PC-9 (cell line): Measurements from ENCODE around the gene CDH12. TPM values are rescaled to one million over a fixed set of nuclear protein-coding genes. Genes with fewer than 3 reads are reported as not detected.

Experiments used
- BruUV-seq: library from RNA; stranded (reverse); fragments of 400-500 nt; replicated peaks from 2 replicates; lab custom pipeline; 2021; lab: Mats Ljungman, UMichigan
- CTCF ChIA-PET: fragments of 300-600 bp; sonication (Branson Sonifier 250); formaldehyde crosslinking; loops from one replicate; lab custom pipeline; 2022; ENCODE audit warnings: antibody characterized with exemption; lab: Charles Lee
- POLR2A ChIA-PET: fragments of 300-600 bp; sonication (Branson Sonifier 250); formaldehyde crosslinking; loops from one replicate; lab custom pipeline; 2022; ENCODE audit warnings: antibody characterized with exemption; ENCODE audit not compliant: unreplicated experiment; lab: Charles Lee
- DNase-seq, 2 experiments: peaks; one replicate each; pipeline versions ENCODE4 v3.0.0 to v3.0.0-alpha.2; 2015 to 2022; ENCODE audit warnings: mixed read lengths in 1 of 2
- H2AFZ ChIP-seq: fragments of 200-600 bp; sonication (generic); 2 replicates; pipeline ENCODE4 v1.8.1; 2017; ENCODE audit warnings: antibody characterized with exemption
- H3F3A ChIP-seq: fragments of 200-600 bp; sonication (generic); 2 replicates; pipeline ENCODE4 v1.8.1; 2017; ENCODE audit warnings: antibody characterized with exemption, mild to moderate bottlenecking, low read depth; ENCODE audit not compliant: insufficient read depth
- H3K27ac ChIP-seq: fragments of 200-600 bp; sonication (generic); 2 replicates; pipeline ENCODE4 v1.6.1; 2016; ENCODE audit warnings: mixed run types
- H3K27me3 ChIP-seq: fragments of 200-600 bp; sonication (generic); 2 replicates; pipeline ENCODE4 v1.6.1; 2016; ENCODE audit warnings: low read depth, mixed run types; ENCODE audit not compliant: insufficient read depth
- H3K36me3 ChIP-seq: fragments of 200-600 bp; sonication (generic); 2 replicates; pipeline ENCODE4 v1.6.1; 2016; ENCODE audit warnings: low read depth, mixed run types
- H3K4me1 ChIP-seq: fragments of 200-600 bp; sonication (generic); replicated peaks from 2 replicates; pipeline ENCODE4 v1.6.1; 2016; ENCODE audit warnings: mixed run types; ENCODE audit not compliant: insufficient read depth
- H3K4me2 ChIP-seq: fragments of 200-600 bp; sonication (generic); 2 replicates; pipeline ENCODE4 v1.6.1; 2017; ENCODE audit warnings: mixed run types
- H3K4me3 ChIP-seq: fragments of 200-600 bp; sonication (generic); 2 replicates; pipeline ENCODE4 v1.6.1; 2016; ENCODE audit warnings: mixed run types
- H3K79me2 ChIP-seq: fragments of 200-600 bp; sonication (generic); 2 replicates; pipeline ENCODE4 v1.6.1; 2017; ENCODE audit warnings: low read depth, mixed run types
- H3K9me2 ChIP-seq: fragments of 200-600 bp; sonication (generic); 2 replicates; pipeline ENCODE4 v1.8.1; 2017; ENCODE audit warnings: mild to moderate bottlenecking; ENCODE audit not compliant: insufficient read depth
- H3K9me3 ChIP-seq: fragments of 200-600 bp; sonication (generic); 2 replicates; pipeline ENCODE4 v1.8.1; 2016; ENCODE audit warnings: low read depth; ENCODE audit not compliant: insufficient read depth
- H4K20me1 ChIP-seq: fragments of 200-600 bp; sonication (generic); 2 replicates; pipeline ENCODE4 v1.8.1; 2017; ENCODE audit not compliant: insufficient read depth
- CTCF ChIP-seq: fragments of 200-600 bp; sonication (generic); conservative IDR thresholded peaks from 2 replicates; pipeline ENCODE4 v1.6.1; 2017; ENCODE audit warnings: mixed run types, antibody characterized with exemption, mild to moderate bottlenecking, moderate library complexity
- EZH2 ChIP-seq: fragments of 200-600 bp; sonication (generic); IDR thresholded peaks from 2 replicates; pipeline ENCODE4 v1.8.0; 2017; ENCODE audit warnings: antibody characterized with exemption, low read depth
- intact Hi-C: fragments of 100-400 bp; cut with micrococcal nuclease; formaldehyde crosslinking; loops from one replicate; pipeline ENCODE4 v1.10.0; 2022; ENCODE audit not compliant: unreplicated experiment
- total RNA-seq: library from RNA; stranded (reverse); gene quantifications from 2 replicates; pipeline ENCODE4 v1.2.3, GENCODE V29; 2021

The CDH12 gene
- total RNA-seq, 1 experiment from 2014 or later: not detected

- Histone ChIP-seq H3K27ac (no peak overlapping the region), H3K4me1 (no peaks in the 10 kb centered on the region), H3K27me3 (no peaks in the 10 kb centered on the region), H2AFZ (no peak overlapping the region), H3K9me2 (no peaks in the 10 kb centered on the region), H3K9me3 (no peaks in the 10 kb centered on the region), H3K4me2 (no peak overlapping the region), H3K36me3 (no peaks in the 10 kb centered on the region), H3K4me3 (no peak overlapping the region), H4K20me1 (no peaks in the 10 kb centered on the region; the same call in 1 of the 2 replicates), H3F3A (no peaks in the 10 kb centered on the region), H3K79me2 (no peaks in the 10 kb centered on the region)
- intact Hi-C loops: no loop called here
- BruUV-seq: no TSS peak
- ChIA-PET POLR2A (no interaction called here), CTCF (no interaction called here)
- TF ChIP-seq EZH2: no peak
- TF ChIP-seq CTCF: no peak
- DNase-seq: no peak
Observed at GRCh38 chr5:22044229-22044628, 808.9 kb downstream of the CDH12 start.

- Histone ChIP-seq H3K27me3 (no peaks in the 10 kb centered on the region), H3K36me3 (no peaks in the 10 kb centered on the region), H3K27ac (no peak overlapping the region), H3F3A (no peaks in the 10 kb centered on the region), H3K9me2 (no peaks in the 10 kb centered on the region), H4K20me1 (no peaks in the 10 kb centered on the region; the same call in 1 of the 2 replicates), H3K4me1 (no peaks in the 10 kb centered on the region), H3K4me2 (no peak overlapping the region), H3K4me3 (no peak overlapping the region), H2AFZ (no peak overlapping the region), H3K79me2 (no peaks in the 10 kb centered on the region), H3K9me3 (no peaks in the 10 kb centered on the region)
- POLR2A ChIA-PET: no interaction called here
- no peak for DNase-seq
- CTCF ChIA-PET: no interaction called here
- intact Hi-C loops: no loop called here
- no peak for TF ChIP-seq EZH2
- TF ChIP-seq CTCF: no peak
- no TSS peak for BruUV-seq
Observed at GRCh38 chr5:22036061-22036460, 817.1 kb downstream of the CDH12 start.

GRCh38 chr5:22033066-22033465 is 820.1 kb downstream of the CDH12 start:
- ChIA-PET CTCF (no interaction called here), POLR2A (no interaction called here)

More at GRCh38 chr5:22033066-22033465, 820.1 kb downstream of the CDH12 start:
- no peak for TF ChIP-seq EZH2
- no peak for TF ChIP-seq CTCF
- Histone ChIP-seq H3K27me3 (no peaks in the 10 kb centered on the region), H3K27ac (no peak overlapping the region), H3K9me2 (no peaks in the 10 kb centered on the region), H3F3A (no peaks in the 10 kb centered on the region), H3K4me3 (no peak overlapping the region), H3K4me1 (no peaks in the 10 kb centered on the region), H3K9me3 (no peaks in the 10 kb centered on the region), H3K79me2 (no peaks in the 10 kb centered on the region), H4K20me1 (no peaks in the 10 kb centered on the region), H3K36me3 (no peaks in the 10 kb centered on the region), H2AFZ (no peak overlapping the region), H3K4me2 (no peak overlapping the region)
- no peak for DNase-seq
- BruUV-seq: no TSS peak
- intact Hi-C loops: no loop called here
